GM12891 (cell line): ENCODE data around the gene FAM219A.

Source experiments
- POLR2A ChIP-seq: IDR thresholded peaks from 2 replicates; pipeline ENCODE4 v1.6.1; 2011; ENCODE audit warnings: low read depth, low read length, control low read depth
- POLR2AphosphoS5 ChIP-seq: IDR thresholded peaks from 2 replicates; pipeline ENCODE4 v1.6.1; 2011; ENCODE audit warnings: low read depth, low read length, control low read depth

GRCh38 chr9:34477541-34477940, 19.2 kb upstream of the FAM219A start:
- TF ChIP-seq POLR2AphosphoS5 (no peak), POLR2A (no peak)
